AG04449 (cell line): ENCODE results near the gene OR9I1.

Experiments used
- CTCF ChIA-PET: fragments of 350-600 bp; formaldehyde crosslinking; extraction: SDS; loops from one replicate; lab custom pipeline; 2021; ENCODE audit warnings: antibody characterized with exemption; lab: Yijun Ruan, JAX
- POLR2A ChIA-PET: fragments of 400-600, 350-600 bp; formaldehyde crosslinking; extraction: SDS; loops from one replicate; lab custom pipeline; 2020; ENCODE audit warnings: antibody characterized with exemption, inconsistent platforms; lab: Yijun Ruan, JAX
- DNase-seq: peaks from one replicate; pipeline ENCODE4 v3.0.0-alpha.2; 2010; ENCODE audit warnings: low read depth, low spot score
- H3K4me3 ChIP-seq: 2 replicates; pipeline ENCODE4 v1.5.1; 2011; ENCODE audit warnings: low read depth, mild to moderate bottlenecking, control low read depth, low read length
- TF ChIP-seq, protein P1 (sequence below): IDR thresholded peaks from one replicate; pipeline ENCODE4 v1.5.1; 2011; ENCODE audit warnings: mild to moderate bottlenecking, moderate library complexity, low read length, control low read depth, inconsistent platforms; ENCODE audit not compliant: insufficient read depth; ENCODE audit errors: missing control alignments

The OR9I1 gene

DNA sequence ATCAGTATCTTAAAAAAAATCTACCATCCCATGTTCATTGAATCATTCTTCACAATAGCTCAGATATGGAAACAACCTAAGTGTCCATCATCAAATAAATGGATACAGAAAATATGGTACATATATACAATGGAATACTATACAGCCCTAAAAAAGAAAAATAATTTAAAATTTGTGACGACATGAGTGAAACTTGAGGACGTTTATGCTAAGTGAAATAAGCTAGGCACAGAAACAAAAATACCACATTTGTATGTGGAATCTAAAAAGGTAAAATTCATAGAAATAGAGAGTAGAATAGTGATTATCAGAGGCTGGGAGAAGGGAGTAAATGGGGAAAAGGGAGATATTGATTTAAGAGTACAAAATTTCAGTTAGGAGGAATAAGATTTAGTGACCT lies 38.8 kb downstream of the OR9I1 start:
- CTCF ChIA-PET, result no interaction called here
- TF ChIP-seq, protein P1, sequence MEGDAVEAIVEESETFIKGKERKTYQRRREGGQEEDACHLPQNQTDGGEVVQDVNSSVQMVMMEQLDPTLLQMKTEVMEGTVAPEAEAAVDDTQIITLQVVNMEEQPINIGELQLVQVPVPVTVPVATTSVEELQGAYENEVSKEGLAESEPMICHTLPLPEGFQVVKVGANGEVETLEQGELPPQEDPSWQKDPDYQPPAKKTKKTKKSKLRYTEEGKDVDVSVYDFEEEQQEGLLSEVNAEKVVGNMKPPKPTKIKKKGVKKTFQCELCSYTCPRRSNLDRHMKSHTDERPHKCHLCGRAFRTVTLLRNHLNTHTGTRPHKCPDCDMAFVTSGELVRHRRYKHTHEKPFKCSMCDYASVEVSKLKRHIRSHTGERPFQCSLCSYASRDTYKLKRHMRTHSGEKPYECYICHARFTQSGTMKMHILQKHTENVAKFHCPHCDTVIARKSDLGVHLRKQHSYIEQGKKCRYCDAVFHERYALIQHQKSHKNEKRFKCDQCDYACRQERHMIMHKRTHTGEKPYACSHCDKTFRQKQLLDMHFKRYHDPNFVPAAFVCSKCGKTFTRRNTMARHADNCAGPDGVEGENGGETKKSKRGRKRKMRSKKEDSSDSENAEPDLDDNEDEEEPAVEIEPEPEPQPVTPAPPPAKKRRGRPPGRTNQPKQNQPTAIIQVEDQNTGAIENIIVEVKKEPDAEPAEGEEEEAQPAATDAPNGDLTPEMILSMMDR, result no peak
- no peak for DNase-seq
- H3K4me3 ChIP-seq, result no peak overlapping the region
- POLR2A ChIA-PET, result no interaction called here

DNA sequence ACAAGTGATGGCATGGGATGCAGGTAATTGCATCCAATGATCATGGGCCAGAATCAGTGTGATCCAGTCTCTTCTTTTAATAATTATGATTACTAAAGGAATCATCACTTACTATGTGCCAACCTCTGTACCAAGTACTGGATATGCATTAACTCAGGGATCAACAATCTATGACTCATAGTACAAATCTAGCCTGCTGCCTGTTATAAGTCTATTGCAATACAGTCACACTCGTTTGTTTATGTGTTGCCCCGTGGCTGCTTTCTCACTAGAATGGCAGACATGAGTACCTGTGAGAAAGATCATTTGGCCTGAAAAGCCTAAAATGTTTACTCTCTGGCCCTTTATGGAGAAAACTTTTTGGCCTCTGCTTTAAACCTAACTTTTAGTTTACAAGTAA lies 49.5 kb downstream of the OR9I1 start:
- no peak overlapping the region for H3K4me3 ChIP-seq
- no peak for DNase-seq
- ChIA-PET POLR2A (no interaction called here), CTCF (no interaction called here)
- TF ChIP-seq, protein P1, result no peak

DNA sequence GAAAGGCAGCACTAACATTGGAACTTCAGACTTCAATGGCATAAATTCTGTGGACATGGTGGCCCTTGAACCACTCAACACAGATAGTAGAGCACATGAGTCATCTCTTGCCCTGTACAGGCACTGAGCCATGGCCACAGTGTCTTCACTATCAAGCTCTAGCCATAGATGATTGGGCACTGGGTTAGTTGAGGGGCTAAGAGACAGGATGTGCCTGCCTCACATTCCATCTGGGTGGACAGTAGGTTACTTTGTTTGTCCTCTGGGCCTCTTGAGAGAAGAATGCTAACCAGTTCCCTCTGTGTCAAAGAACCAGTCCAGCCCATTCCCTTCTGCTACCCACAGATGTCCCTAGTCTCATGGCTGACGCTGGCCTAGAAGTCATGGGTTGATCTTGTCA lies 54.7 kb downstream of the OR9I1 start:
- no peak overlapping the region for H3K4me3 ChIP-seq
- CTCF ChIA-PET, result no interaction called here
- DNase-seq, result no peak
- POLR2A ChIA-PET, result no interaction called here
- TF ChIP-seq, protein P1, result no peak

DNA sequence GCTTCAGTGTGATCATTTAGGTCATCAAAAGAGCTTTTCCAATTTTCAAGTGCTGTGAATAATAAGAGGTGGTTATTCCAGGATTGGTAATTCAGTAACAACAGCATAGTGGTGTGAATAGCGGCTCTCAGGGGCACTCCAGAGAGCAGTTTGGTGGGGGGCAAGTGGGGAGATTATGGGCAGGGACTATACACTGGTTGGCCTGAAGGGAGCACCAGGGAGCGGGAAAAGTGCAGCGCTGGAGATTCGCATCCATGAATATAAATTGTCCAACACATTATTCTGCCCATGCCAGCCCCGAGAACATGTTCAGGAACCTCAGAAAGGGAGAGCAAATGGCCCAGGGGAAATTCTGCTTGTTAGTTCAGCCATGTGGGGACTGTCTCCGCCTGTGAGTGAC lies 56.7 kb downstream of the OR9I1 start:
- ChIA-PET POLR2A (no interaction called here), CTCF (no interaction called here)
- DNase-seq, result no peak
- no peak overlapping the region for H3K4me3 ChIP-seq
- TF ChIP-seq, protein P1, result no peak

DNA sequence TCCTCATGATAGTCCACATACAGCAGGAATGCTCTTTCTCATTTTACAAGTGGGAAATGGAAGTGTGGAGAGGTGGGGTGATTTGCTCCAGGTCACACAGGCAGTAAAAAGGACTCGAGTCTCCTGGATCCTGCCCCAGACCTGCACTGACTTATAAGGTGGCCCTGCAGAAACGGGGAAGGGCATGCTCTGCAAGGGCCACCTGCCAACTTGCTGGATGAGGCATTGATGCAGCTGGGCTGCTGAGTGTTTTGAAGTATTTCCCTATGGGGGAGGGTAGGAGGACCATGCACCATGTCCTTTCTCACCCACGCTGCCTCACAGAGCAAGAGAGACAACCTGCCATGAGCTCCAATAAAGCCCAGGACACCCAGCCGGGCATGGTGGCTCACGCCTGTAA lies 57.6 kb downstream of the OR9I1 start:
- no peak overlapping the region for H3K4me3 ChIP-seq
- ChIA-PET CTCF (no interaction called here), POLR2A (no interaction called here)
- TF ChIP-seq, protein P1, result no peak
- DNase-seq, result no peak
